DOHH2 (cell line): ENCODE measurements around the gene EPS8.

ENCODE experiments used
- H3F3A ChIP-seq: fragments of 200-600 bp; sonication (generic), shearing (Covaris generic); 2 replicates; pipeline ENCODE4 v1.6.0; 2016; ENCODE audit warnings: antibody characterized with exemption, mild to moderate bottlenecking; ENCODE audit not compliant: control insufficient read depth, insufficient read depth
- H3K27ac ChIP-seq: fragments of 200-600 bp; sonication (generic); 2 replicates; pipeline ENCODE4 v1.5.1; 2014; ENCODE audit warnings: low read depth, mild to moderate bottlenecking, low read length, moderate library complexity
- H3K27me3 ChIP-seq: fragments of 200-600 bp; sonication (generic); 2 replicates; pipeline ENCODE4 v1.6.1; 2014; ENCODE audit warnings: mild to moderate bottlenecking, low read length, mixed read lengths; ENCODE audit not compliant: control insufficient read depth
- H3K36me3 ChIP-seq: fragments of 200-600 bp; sonication (generic); 2 replicates; pipeline ENCODE4 v1.6.1; 2014; ENCODE audit warnings: mild to moderate bottlenecking, low read length, moderate library complexity, mixed read lengths; ENCODE audit not compliant: control insufficient read depth
- H3K4me1 ChIP-seq: fragments of 200-600 bp; sonication (generic); 2 replicates; pipeline ENCODE4 v1.6.1; 2014; ENCODE audit warnings: mild to moderate bottlenecking, low read length, mixed read lengths; ENCODE audit not compliant: control insufficient read depth
- H3K4me2 ChIP-seq: fragments of 200-600 bp; sonication (generic); 2 replicates; pipeline ENCODE4 v1.6.0; 2014; ENCODE audit warnings: mild to moderate bottlenecking, low read length, moderate library complexity
- H3K4me3 ChIP-seq: fragments of 200-600 bp; sonication (generic); 2 replicates; pipeline ENCODE4 v1.5.1; 2014; ENCODE audit warnings: mild to moderate bottlenecking, low read length, mixed read lengths
- H3K79me2 ChIP-seq: fragments of 200-600 bp; sonication (generic); 2 replicates; pipeline ENCODE4 v1.6.1; 2014; ENCODE audit warnings: mild to moderate bottlenecking, low read length, mixed read lengths; ENCODE audit not compliant: control insufficient read depth
- H3K9me2 ChIP-seq: fragments of 200-600 bp; sonication (generic); replicated peaks from 2 replicates; pipeline ENCODE4 v1.6.1; 2014; ENCODE audit warnings: mild to moderate bottlenecking, low read length, mixed read lengths; ENCODE audit not compliant: control insufficient read depth
- H3K9me3 ChIP-seq: fragments of 200-600 bp; sonication (generic); 2 replicates; pipeline ENCODE4 v1.6.1; 2014; ENCODE audit warnings: antibody characterized with exemption, low read length, mixed read lengths; ENCODE audit not compliant: control insufficient read depth, insufficient read depth
- H4K20me1 ChIP-seq: fragments of 200-600 bp; sonication (generic); 2 replicates; pipeline ENCODE4 v1.6.0; 2014; ENCODE audit warnings: low read depth, mild to moderate bottlenecking, antibody characterized with exemption, low read length, moderate library complexity; ENCODE audit not compliant: control insufficient read depth, insufficient read depth
- CTCF ChIP-seq: fragments of 200-600 bp; sonication (generic); IDR thresholded peaks from one replicate; pipeline ENCODE4 v1.5.1; 2014; ENCODE audit warnings: antibody characterized with exemption, mild to moderate bottlenecking, low read depth, low read length; ENCODE audit not compliant: poor library complexity, severe bottlenecking
- EZH2phosphoT487 ChIP-seq: fragments of 200-600 bp; sonication (generic); IDR thresholded peaks from 2 replicates; pipeline ENCODE4 v1.6.1; 2017; ENCODE audit warnings: borderline replicate concordance, mild to moderate bottlenecking, antibody characterized with exemption, low read length, moderate library complexity, mixed read lengths

Gene EPS8

GRCh38 chr12:15831315-15831978 is 42.3 kb upstream of the EPS8 start:
- TF ChIP-seq EZH2phosphoT487: no peak
- no peak for TF ChIP-seq CTCF
- H3K9me2 ChIP-seq: no peaks in the 10 kb centered on the region

GRCh38 chr12:15830538-15830937 is 41.4 kb upstream of the EPS8 start:
- no peaks in the 10 kb centered on the region for H4K20me1 ChIP-seq

More at GRCh38 chr12:15831315-15831978, 42.3 kb upstream of the EPS8 start:
- H3K36me3 ChIP-seq: no peaks in the 10 kb centered on the region
- H3K4me3 ChIP-seq: no peak overlapping the region
- H3K9me3 ChIP-seq: no peaks in the 10 kb centered on the region
- no peak overlapping the region for H3K4me2 ChIP-seq
- no peaks in the 10 kb centered on the region for H3F3A ChIP-seq
- peaks cover 5% of the 10 kb centered on the region; the same call in 1 of the 2 replicates for H3K27me3 ChIP-seq
- no peaks in the 10 kb centered on the region for H4K20me1 ChIP-seq
- no peaks in the 10 kb centered on the region for H3K79me2 ChIP-seq
- H3K27ac ChIP-seq: no peak overlapping the region
- no peaks in the 10 kb centered on the region for H3K4me1 ChIP-seq

GRCh38 chr12:15829949-15830348 is 40.8 kb upstream of the EPS8 start:
- Histone ChIP-seq H3K4me1 (no peaks in the 10 kb centered on the region), H3K27ac (no peak overlapping the region), H4K20me1 (no peaks in the 10 kb centered on the region), H3K9me3 (no peaks in the 10 kb centered on the region), H3K9me2 (no peaks in the 10 kb centered on the region), H3K79me2 (no peaks in the 10 kb centered on the region), H3K27me3 (peaks cover 5% of the 10 kb centered on the region; the same call in 1 of the 2 replicates), H3F3A (no peaks in the 10 kb centered on the region), H3K36me3 (no peaks in the 10 kb centered on the region), H3K4me3 (no peak overlapping the region), H3K4me2 (no peak overlapping the region)
- TF ChIP-seq EZH2phosphoT487 (no peak), CTCF (no peak)

More at GRCh38 chr12:15830538-15830937, 41.4 kb upstream of the EPS8 start:
- TF ChIP-seq CTCF (no peak), EZH2phosphoT487 (no peak)
- H3K9me2 ChIP-seq: no peaks in the 10 kb centered on the region
- no peaks in the 10 kb centered on the region for H3F3A ChIP-seq
- H3K79me2 ChIP-seq: no peaks in the 10 kb centered on the region
- H3K27me3 ChIP-seq: peaks cover 5% of the 10 kb centered on the region; the same call in 1 of the 2 replicates
- no peaks in the 10 kb centered on the region for H3K36me3 ChIP-seq
- no peak overlapping the region for H3K4me2 ChIP-seq
- no peaks in the 10 kb centered on the region for H3K4me1 ChIP-seq
- H3K27ac ChIP-seq: no peak overlapping the region
- H3K9me3 ChIP-seq: no peaks in the 10 kb centered on the region
- no peak overlapping the region for H3K4me3 ChIP-seq
